Esophagus squamous epithelium (tissue), 5 donors: ENCODE results near the gene CLCN2. TPM values are rescaled to one million over a fixed set of nuclear protein-coding genes. Genes with fewer than 3 reads are reported as not detected.

Source experiments
- DNase-seq: peaks from one replicate; lab custom pipeline; 2025; lab: John Stamatoyannopoulos, UW
- H3K27ac ChIP-seq, 4 donors: fragments of 200-600 bp; sonication (generic); one replicate each; pipeline ENCODE4 v1.5.1; 2016 to 2019; ENCODE audit warnings: mild to moderate bottlenecking in 1 of 4
- H3K27me3 ChIP-seq, 4 donors: fragments of 200-600 bp; sonication (generic); 1 replicate in 3 of 4; 2 replicates in 1 of 4; pipeline versions ENCODE4 v1.5.1 to v1.6.0; 2017 to 2021; ENCODE audit warnings: antibody characterized with exemption in 1 of 4
- H3K36me3 ChIP-seq, 3 donors: fragments of 200-600 bp; sonication (generic); one replicate each; pipeline ENCODE4 v1.5.1; 2016 to 2019
- H3K4me1 ChIP-seq, 3 donors: fragments of 200-600 bp; sonication (generic); one replicate each; pipeline ENCODE4 v1.5.1; 2017 to 2019
- H3K4me3 ChIP-seq, 4 donors: fragments of 200-600 bp; sonication (generic); 1 replicate in 3 of 4; 2 replicates in 1 of 4; pipeline ENCODE4 v1.5.1; 2016 to 2019; ENCODE audit warnings: mild to moderate bottlenecking in 2 of 4, moderate library complexity in 1 of 4
- H3K9me3 ChIP-seq, 3 donors: fragments of 200-600 bp; sonication (generic); one replicate each; pipeline ENCODE4 v1.5.1; 2016 to 2019
- POLR2A ChIP-seq, 4 donors: fragments of 450-650 bp; IDR thresholded peaks; one replicate each; pipeline ENCODE4 v1.6.1; 2017; ENCODE audit warnings: antibody characterized with exemption in 4 of 4, mild to moderate bottlenecking in 4 of 4, moderate library complexity in 3 of 4
- WGBS, 2 donors: methylation state at CpG; one replicate each; pipeline ENCODE4 v1.1.5; 2018; 5-methylcytosine and 5-hydroxymethylcytosine counted together
- intact Hi-C: fragments of 100-400 bp; cut with DNase I; formaldehyde crosslinking; loops from one replicate; pipeline ENCODE4 v1.15.0; 2022
- total RNA-seq, 4 donors: library from RNA; depleted of rRNA; stranded (reverse); fragments of >200 nt; gene quantifications; one replicate each; pipeline ENCODE4 v1.1.0, GENCODE V29; 2016
- TF ChIP-seq, protein P1 (sequence below), 6 experiments: fragments of 450-650 bp in 4 of 6; fragments of 200-600 bp in 2 of 6; sonication (generic) in 2 of 6; IDR thresholded peaks; one replicate each; pipeline ENCODE4 v1.5.1; 2016 to 2019; ENCODE audit warnings: antibody characterized with exemption in 6 of 6, mild to moderate bottlenecking in 4 of 6, moderate library complexity in 4 of 6
- donor health status: DM: yes; HTN: yes; CAD: no.

Gene CLCN2
- total RNA-seq, 4 donors from 2014 or later, result 2.1 to 4.2 (median 3.0) TPM

DNA sequence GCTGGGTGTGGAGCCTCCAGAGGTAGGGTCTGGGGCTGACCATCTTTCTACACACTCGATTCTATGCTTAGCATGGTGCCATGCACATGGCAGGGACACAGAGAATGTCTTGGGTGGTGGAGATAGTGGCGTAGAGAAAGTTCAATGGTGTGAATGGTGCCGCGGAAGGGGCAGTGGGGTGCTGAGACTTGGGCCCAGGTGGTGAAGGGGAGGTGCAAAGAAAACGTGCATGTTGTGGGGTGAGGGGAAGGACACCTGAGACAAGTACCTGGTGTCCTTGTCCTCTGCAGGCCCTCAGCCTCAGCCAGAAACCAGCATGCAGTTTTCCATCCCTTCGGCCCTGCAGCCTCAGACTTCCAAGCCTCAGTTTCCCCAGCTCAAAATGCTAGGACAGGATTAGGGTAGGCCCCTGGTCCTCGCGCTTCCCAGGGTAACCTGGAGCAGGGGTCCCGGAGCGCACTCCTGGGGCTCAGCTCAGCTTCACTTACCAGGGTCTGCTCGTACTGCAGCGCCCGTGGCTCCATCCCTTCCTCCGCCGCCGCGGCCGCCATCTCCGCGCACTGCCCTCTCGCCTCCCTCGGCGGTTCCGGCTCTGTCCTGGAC, 375 bp downstream of the CLCN2 start:
- intact Hi-C loops, result no loop called here

DNA sequence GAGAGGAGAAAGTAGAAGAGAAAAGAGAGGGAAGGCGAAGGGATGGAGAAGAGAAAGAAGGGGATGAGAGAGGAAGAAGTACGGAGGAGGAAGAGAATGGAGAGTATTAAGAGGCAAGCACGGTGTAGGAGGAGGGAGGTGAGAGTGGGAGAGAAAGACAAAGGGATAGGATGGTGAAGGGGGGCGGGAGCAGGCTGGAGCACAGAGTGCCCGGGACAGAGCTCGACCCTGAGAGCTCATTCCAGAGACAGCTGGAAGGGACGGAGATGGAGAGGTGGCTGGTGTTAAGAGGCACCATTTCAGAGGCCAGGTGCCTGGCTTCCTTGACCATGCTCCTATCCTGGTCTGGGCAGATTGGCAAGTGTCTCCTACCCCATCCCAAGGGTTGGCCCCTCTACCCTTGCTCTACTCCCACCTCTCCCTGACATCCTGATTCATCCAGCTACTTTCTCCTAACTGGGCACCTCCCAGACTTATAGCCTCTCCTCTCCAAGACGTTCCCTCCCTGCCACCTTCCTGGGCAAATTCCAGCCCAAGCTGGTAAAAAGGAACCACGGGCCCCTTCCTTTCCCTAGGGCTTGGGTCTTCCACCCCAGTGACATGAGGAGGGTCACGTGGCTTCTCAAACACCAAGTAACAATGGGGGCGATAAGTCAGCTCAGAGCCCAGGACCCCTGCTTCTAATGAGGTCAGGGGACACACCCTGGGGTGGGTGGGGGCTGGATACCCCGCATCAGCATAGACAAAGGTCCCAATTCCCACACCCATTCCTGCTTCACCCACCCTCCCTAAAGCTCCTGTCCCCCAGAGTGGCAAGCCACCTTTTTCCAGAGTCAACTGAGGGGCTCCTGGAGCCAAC, 1.1 kb downstream of the CLCN2 start:
- no peak for DNase-seq
- Histone ChIP-seq H3K36me3 (peaks cover 0 to 40% (median 0%) of the 10 kb centered on the region in 3 donors), H3K27me3 (no peaks in the 10 kb centered on the region), H3K4me3 (peak overlapping the region in 3 of 4 donors; percentile 82 to 94 (median 90)), H3K4me1 (peaks cover 16 to 42% (median 21%) of the 10 kb centered on the region in 3 donors), H3K27ac (no peak overlapping the region), H3K9me3 (no peaks in the 10 kb centered on the region)
- no peak for TF ChIP-seq POLR2A (IDR thresholded peaks at IDR 0.05)
- TF ChIP-seq, protein P1, sequence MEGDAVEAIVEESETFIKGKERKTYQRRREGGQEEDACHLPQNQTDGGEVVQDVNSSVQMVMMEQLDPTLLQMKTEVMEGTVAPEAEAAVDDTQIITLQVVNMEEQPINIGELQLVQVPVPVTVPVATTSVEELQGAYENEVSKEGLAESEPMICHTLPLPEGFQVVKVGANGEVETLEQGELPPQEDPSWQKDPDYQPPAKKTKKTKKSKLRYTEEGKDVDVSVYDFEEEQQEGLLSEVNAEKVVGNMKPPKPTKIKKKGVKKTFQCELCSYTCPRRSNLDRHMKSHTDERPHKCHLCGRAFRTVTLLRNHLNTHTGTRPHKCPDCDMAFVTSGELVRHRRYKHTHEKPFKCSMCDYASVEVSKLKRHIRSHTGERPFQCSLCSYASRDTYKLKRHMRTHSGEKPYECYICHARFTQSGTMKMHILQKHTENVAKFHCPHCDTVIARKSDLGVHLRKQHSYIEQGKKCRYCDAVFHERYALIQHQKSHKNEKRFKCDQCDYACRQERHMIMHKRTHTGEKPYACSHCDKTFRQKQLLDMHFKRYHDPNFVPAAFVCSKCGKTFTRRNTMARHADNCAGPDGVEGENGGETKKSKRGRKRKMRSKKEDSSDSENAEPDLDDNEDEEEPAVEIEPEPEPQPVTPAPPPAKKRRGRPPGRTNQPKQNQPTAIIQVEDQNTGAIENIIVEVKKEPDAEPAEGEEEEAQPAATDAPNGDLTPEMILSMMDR (IDR thresholded peaks at IDR 0.05), result no peak
- intact Hi-C loops, result no loop called here
- WGBS, 2 donors, result 58 to 63% methylated on average over 10 to 11 of the region's 12 CpGs

More for the DNA sequence above, 375 bp downstream of the CLCN2 start:
- 11 to 32% methylated on average over 5 to 15 of the region's 24 CpGs for WGBS, 2 donors
- Histone ChIP-seq H3K9me3 (no peaks in the 10 kb centered on the region), H3K27ac (peak overlapping the region; percentile 97 to 99 (median 98)), H3K4me3 (peak overlapping the region; percentile 64 to 94 (median 86)), H3K27me3 (no peaks in the 10 kb centered on the region), H3K36me3 (peaks cover 0 to 40% (median 0%) of the 10 kb centered on the region in 3 donors), H3K4me1 (peaks cover 16 to 42% (median 21%) of the 10 kb centered on the region in 3 donors)
- TF ChIP-seq POLR2A (IDR thresholded peaks at IDR 0.05), result no peak
- TF ChIP-seq, protein P1 (IDR thresholded peaks at IDR 0.05), result no peak
- no peak for DNase-seq

DNA sequence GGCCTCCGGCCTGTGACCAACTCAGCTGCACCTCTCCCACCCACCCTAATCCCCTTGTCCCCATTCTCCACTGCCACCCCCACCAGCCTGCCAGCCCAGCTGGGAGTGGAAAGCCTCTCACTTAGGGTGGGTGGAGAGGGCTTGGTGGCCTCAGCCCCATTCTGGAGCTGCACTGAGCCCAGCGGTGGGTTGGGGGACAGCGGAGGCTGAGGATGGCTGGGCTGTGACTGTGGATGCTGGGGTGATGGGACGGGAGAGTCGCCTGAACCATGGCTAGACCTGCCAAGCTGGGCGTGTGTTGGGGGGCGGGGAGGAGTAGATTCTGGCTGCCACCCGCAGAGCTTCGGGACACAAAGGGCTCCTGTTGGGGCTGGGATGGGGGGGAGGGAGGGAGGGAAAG, 1.8 kb downstream of the CLCN2 start:
- H3K9me3 ChIP-seq, result no peaks in the 10 kb centered on the region
- H3K4me3 ChIP-seq, result no peak overlapping the region
- no peak for TF ChIP-seq POLR2A (IDR thresholded peaks at IDR 0.05)
- TF ChIP-seq, protein P1 (IDR thresholded peaks at IDR 0.05), result no peak
- intact Hi-C loops, result loop anchor here (10.0 kb wide), 1 partner anchor 55 kb away; no protein-coding TSS in a partner anchor
- peaks cover 16 to 38% (median 19%) of the 10 kb centered on the region in 3 donors for H3K4me1 ChIP-seq
- no peak overlapping the region for H3K27ac ChIP-seq
- no peaks in the 10 kb centered on the region for H3K27me3 ChIP-seq
- peaks cover 0 to 37% (median 0%) of the 10 kb centered on the region in 3 donors for H3K36me3 ChIP-seq
- no peak for DNase-seq
- 55 to 58% methylated on average over 7 to 8 of the region's 9 CpGs for WGBS, 2 donors

DNA sequence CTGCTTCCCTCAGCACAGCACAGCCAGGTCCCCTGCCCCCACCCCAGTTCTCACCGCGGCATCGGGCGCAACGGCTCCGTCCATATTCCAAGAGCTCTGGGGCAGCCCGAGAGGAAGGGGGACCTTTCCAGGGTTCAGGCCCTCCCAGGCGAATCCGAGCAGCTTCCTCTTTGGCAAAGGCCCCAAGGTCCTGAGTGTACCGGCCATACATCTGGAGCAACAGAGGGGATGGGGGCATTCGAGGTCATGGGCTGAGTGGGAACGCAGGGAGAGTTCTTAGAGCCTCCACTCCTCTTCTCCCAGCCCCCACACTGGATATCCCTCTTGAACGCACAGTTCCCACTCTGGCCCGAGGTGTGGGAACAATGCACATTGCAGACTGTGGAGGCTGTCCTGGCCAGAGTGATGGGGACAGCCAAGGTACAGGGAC, 2.5 kb downstream of the CLCN2 start:
- no peak overlapping the region for H3K4me3 ChIP-seq
- TF ChIP-seq, protein P1 (IDR thresholded peaks at IDR 0.05), result no peak
- no peak for TF ChIP-seq POLR2A (IDR thresholded peaks at IDR 0.05)
- peaks cover 12 to 37% (median 15%) of the 10 kb centered on the region in 3 donors for H3K4me1 ChIP-seq
- H3K9me3 ChIP-seq, result no peaks in the 10 kb centered on the region
- no peak overlapping the region for H3K27ac ChIP-seq
- WGBS, 2 donors, result 80% methylated on average over 5 of the region's 14 CpGs; no CpG with 5 or more reads in 1 of the 2 donors
- intact Hi-C loops, result loop anchor here (10.0 kb wide), 1 partner anchor 54 kb away; no protein-coding TSS in a partner anchor
- peaks cover 0 to 35% (median 0%) of the 10 kb centered on the region in 3 donors for H3K36me3 ChIP-seq
- DNase-seq, result no peak
- H3K27me3 ChIP-seq, result no peaks in the 10 kb centered on the region
